ENCODE results near the gene ERC2. TPM values are rescaled to one million over a fixed set of nuclear protein-coding genes. Genes with fewer than 3 reads are reported as not detected.

Gene ERC2
- total and polyA plus RNA-seq, 2 of the 8 experiments (the other 6 are each of a cell fraction or from before 2014, with no cell fraction given) = 16.4 to 22.8 TPM

- TF ChIP-seq FOSL1 (IDR thresholded peaks at IDR 0.05; ENCODE audit: insufficient read depth, low read depth, low read length) (no peak), TEAD4 (IDR thresholded peaks at IDR 0.05; ENCODE audit: low read depth, low read length) (no peak)
Observed at GRCh38 chr3:56102032-56102431, 366.2 kb downstream of the ERC2 start (continued).

All from H1 (cell line).